Measurements from ENCODE around the gene ALKBH5.
"Not testable (repeated sequence)": the region's sequence is repeated elsewhere in the genome, so short reads cannot be mapped to it uniquely, and the experiment has no call there.

The ALKBH5 gene

DNA sequence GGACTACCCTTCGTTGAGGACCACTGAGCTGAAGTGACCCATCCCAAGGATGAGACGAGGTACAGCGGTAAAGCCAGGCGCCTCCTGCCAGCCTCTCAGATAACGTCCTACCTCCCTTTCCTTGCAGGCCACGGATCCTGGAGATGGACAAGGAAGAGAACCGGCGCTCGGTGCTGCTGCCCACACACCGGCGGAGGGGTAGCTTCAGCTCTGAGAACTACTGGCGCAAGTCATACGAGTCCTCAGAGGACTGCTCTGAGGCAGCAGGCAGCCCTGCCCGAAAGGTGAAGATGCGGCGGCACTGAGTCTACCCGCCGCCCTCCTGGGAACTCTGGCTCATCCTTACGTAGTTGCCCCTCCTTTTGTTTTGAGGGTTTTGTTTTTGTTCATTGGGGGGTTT lies 24.5 kb downstream of the ALKBH5 start:
- no peak overlapping the region for H3K4me3 ChIP-seq (ENCODE audit: low read depth, low read length)

GRCh38 chr17:18213666-18214270 lies 30.1 kb downstream of the ALKBH5 start:
- no peak overlapping the region for H3K4me3 ChIP-seq (ENCODE audit: low read depth, low read length)
- DNase-seq (ENCODE audit: low read depth), result no peak

More for the DNA sequence above, 24.5 kb downstream of the ALKBH5 start:
- no peak for DNase-seq (ENCODE audit: low read depth)

GRCh38 chr17:18216906-18217305 lies 33.3 kb downstream of the ALKBH5 start:
- DNase-seq (ENCODE audit: low read depth); H3K4me3 ChIP-seq (ENCODE audit: low read depth, low read length): not testable (repeated sequence)

DNA sequence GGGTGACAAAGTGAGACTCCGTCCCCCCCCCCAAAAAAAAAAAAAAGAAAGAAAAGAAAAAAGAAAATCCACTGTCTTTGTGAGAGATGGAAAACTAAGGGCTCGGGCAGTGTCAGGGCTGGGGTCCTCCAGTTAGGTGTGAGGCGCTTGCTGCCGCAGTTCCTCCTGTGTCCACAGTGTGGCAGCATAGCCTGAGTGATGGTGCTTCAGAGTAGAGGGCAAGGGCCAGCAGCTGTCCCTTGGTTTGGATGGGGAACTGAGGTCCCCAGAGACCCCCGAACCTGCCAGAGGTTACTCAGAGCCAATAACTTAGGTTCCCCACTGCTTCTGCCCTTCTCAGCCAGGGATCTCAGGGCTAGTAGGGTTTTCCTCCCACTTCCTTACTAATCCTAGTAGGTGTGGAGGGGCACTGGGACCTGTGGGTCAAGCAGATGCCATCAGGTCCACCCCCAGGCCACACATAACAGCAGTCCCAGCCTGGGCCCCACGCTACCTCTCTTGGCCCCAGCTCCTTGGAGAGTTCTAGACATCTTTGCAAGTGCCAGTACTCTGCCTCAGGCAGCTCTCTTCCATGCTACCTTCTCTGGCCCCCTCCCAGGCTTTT lies 33.9 kb downstream of the ALKBH5 start:
- no peak overlapping the region for H3K4me3 ChIP-seq (ENCODE audit: low read depth, low read length)
- no peak for DNase-seq (ENCODE audit: low read depth)

- DNase-seq (ENCODE audit: low read depth), result no peak
Measured at GRCh38 chr17:18218756-18219415, 35.3 kb downstream of the ALKBH5 start.

GRCh38 chr17:18224053-18224386 lies 40.4 kb downstream of the ALKBH5 start:
- no peak for DNase-seq (ENCODE audit: low read depth)
- H3K4me3 ChIP-seq (ENCODE audit: low read depth, low read length), result no peak overlapping the region

More at GRCh38 chr17:18218756-18219415, 35.3 kb downstream of the ALKBH5 start:
- H3K4me3 ChIP-seq (ENCODE audit: low read depth, low read length), result no peak overlapping the region

DNA sequence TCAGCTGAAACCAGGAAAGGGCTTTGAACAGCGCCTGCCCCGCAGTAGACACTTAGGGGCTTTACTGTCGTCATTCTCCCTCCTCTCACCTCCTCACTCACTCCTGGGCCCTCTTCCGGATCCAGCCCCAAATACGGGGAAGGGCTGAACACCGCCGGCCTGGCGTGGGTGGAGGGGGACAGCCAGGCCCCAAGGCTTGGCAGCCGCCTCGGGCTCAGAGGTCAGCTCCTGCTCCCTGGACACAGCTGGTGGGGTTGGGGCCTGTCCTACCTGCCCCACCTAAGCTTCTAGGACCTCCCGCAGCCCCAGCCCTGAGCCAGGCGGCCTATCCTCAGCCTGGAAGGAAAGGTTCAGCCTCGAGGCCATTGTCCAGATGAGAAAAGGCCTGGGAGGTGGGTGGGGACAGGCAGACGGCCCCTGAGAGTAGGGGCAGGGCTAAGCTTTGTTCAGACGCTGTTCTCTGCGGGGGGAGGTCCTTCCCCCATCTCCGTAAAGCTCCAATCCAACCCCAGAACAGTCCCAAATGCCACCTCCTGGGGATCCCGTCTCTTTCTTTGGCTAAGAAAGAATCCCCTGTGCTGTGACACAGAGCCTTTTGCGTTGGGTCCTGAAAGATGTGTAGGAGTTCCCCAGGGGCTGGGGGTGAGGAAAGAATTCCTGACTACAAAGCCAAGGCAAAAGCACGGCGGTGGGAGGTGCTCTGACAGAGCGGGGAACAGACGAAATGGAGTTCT lies 40.9 kb downstream of the ALKBH5 start:
- DNase-seq (ENCODE audit: low read depth), result no peak
- peak overlapping the region; percentile 36 for H3K4me3 ChIP-seq (ENCODE audit: low read depth, low read length)

- peak; percentile 83 for DNase-seq (ENCODE audit: low read depth)
- H3K4me3 ChIP-seq (ENCODE audit: low read depth, low read length), result peak within 1 kb of the TSS; percentile 74
Measured at GRCh38 chr17:18225121-18225641, 41.6 kb downstream of the ALKBH5 start, which contains the start of gene LLGL1. Gene LLGL1, plus strand, starts transcription at chr17:18225635. Its CDS starts 48 bp downstream, at chr17:18225683.

DNA sequence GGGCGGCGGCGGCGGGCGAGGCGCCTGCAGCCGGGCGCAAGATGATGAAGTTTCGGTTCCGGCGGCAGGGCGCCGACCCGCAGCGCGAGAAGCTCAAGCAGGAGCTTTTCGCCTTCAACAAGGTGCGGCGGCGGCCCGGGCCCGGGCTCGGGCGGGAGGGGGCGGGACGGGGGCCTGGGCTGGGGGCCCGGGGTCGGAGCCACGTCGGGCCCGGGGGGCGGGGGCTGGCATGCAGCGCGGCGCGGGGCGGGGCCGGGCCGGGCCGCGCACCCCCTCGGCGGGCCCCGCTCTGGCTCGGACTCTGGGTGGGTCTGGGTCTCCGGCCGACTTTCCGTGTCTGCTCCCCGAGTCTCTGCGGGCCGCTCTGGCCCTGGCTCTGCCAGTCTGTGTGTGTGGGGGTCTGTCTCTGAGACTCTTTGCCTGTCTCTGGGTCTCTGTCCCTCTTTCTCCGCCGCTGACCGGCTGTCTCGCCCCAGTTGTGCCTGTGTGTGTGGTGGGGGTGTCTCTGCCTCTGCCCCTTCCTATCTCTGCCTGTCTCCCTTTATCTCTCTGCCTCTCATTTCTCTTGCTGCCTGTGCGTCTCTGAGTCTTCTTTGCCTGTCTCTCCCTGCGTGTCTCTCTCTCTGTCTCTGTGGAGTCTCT lies 42.1 kb downstream of the ALKBH5 start:
- DNase-seq (ENCODE audit: low read depth), result no peak
- H3K4me3 ChIP-seq (ENCODE audit: low read depth, low read length), result peak overlapping the region; percentile 74

- DNase-seq (ENCODE audit: low read depth), result no peak
- H3K4me3 ChIP-seq (ENCODE audit: low read depth, low read length), result peak overlapping the region; percentile 74
Measured at GRCh38 chr17:18226284-18226945, 42.8 kb downstream of the ALKBH5 start.

DNA sequence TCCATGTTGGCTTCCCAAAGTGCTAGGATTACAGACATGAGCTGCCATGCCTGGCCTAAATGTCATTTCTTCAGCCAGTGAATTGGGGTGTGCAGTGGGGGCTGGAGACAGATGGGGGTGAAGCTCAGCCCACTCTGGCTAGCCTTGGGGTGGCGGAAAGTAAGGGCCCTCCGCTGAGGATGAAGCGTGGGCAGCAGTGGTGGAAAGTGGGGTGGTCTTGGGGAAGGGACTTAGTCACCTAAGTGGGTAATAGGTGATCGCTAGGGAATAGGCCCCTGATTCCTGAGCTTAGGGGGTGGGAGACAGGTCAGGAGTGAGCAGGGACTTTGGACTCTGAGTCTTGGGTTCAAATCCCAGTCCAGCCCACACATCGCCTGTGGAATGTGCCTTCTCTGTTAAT lies 44.0 kb downstream of the ALKBH5 start:
- H3K4me3 ChIP-seq (ENCODE audit: low read depth, low read length), result no peak overlapping the region

GRCh38 chr17:18228176-18228682 lies 44.6 kb downstream of the ALKBH5 start:
- H3K4me3 ChIP-seq (ENCODE audit: low read depth, low read length), result no peak overlapping the region
- DNase-seq (ENCODE audit: low read depth), result no peak

More for the DNA sequence above, 44.0 kb downstream of the ALKBH5 start:
- no peak for DNase-seq (ENCODE audit: low read depth)

DNA sequence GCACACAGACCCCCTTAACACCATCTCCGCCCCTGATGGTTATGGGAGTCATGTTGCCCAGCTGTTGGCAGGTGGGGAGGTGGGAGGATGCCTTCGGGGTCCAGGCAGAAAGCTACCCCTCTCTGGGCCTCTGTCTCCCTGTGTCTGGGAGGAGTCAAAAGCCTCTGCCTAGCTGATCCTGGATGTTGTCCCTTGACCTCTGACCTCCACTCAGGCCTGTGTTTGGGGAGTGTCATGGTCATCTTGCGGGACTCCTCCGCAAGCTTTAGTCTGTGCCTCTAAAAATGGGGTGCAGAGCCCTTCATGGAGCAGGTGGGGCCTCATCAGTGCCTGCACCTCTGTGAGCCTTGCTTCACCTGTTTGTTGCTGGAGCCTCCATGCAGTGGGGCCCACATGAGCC lies 45.6 kb downstream of the ALKBH5 start:
- no peak overlapping the region for H3K4me3 ChIP-seq (ENCODE audit: low read depth, low read length)
- no peak for DNase-seq (ENCODE audit: low read depth)

- DNase-seq (ENCODE audit: low read depth), result no peak
- H3K4me3 ChIP-seq (ENCODE audit: low read depth, low read length), result no peak overlapping the region
Measured at GRCh38 chr17:18229771-18230170, 46.1 kb downstream of the ALKBH5 start.

- no peak for DNase-seq (ENCODE audit: low read depth)
- no peak overlapping the region for H3K4me3 ChIP-seq (ENCODE audit: low read depth, low read length)
Measured at GRCh38 chr17:18230288-18231141, 46.9 kb downstream of the ALKBH5 start.

GRCh38 chr17:18231164-18231563 lies 47.5 kb downstream of the ALKBH5 start:
- no peak overlapping the region for H3K4me3 ChIP-seq (ENCODE audit: low read depth, low read length)
- DNase-seq (ENCODE audit: low read depth), result no peak

DNA sequence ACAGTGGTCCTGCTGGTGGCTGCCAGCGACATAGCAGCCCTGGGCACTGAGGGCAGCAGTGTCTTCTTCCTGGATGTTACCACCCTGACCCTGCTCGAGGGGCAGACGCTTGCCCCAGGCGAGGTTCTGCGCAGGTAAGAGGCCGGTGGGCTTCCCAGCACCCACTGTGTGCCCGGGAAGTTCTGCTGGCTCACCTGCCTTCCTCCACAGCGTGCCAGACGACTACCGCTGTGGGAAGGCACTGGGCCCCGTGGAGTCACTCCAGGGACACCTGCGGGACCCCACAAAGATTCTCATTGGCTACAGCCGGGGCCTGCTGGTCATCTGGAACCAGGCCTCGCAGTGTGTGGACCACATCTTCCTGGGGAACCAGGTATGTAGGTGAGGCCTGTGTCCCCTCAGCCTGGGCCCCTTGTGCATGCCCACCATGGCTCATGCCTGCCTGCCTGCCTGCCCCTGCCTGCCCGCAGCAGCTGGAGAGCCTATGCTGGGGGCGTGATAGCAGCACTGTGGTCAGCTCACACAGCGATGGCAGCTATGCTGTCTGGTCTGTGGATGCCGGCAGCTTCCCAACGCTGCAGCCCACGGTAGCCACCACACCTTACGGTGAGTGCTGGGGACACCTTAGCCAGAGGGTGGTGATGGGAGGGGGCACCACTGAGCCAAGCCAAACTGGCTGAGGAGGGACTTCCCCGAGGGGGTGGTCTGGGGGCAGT lies 50.3 kb downstream of the ALKBH5 start:
- no peak overlapping the region for H3K4me3 ChIP-seq (ENCODE audit: low read depth, low read length)
- no peak for DNase-seq (ENCODE audit: low read depth)
